ENCODE data around the gene PON3.

PON3 gene

DNA sequence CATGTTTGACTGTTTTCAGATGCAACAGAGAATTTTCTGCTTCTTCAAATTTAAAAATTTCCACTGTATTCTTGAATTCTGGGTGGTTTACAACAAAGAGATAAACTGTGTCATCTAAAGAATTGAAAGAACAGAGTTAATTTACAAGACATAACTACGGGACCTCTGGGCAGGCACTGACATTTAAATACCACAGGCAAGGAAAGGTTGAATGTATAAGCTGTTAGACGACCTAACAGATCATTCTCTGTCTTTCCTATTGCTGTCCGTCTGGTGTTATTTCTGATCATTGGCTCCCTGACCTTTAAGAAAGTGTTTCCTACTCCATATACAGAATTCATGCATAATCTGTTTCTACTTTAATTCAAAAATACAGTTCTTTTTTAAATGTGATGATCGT lies 15.5 kb upstream of the PON3 start:
- no peak for DNase-seq (ENCODE audit: low spot score)
- TF ChIP-seq, protein P1, sequence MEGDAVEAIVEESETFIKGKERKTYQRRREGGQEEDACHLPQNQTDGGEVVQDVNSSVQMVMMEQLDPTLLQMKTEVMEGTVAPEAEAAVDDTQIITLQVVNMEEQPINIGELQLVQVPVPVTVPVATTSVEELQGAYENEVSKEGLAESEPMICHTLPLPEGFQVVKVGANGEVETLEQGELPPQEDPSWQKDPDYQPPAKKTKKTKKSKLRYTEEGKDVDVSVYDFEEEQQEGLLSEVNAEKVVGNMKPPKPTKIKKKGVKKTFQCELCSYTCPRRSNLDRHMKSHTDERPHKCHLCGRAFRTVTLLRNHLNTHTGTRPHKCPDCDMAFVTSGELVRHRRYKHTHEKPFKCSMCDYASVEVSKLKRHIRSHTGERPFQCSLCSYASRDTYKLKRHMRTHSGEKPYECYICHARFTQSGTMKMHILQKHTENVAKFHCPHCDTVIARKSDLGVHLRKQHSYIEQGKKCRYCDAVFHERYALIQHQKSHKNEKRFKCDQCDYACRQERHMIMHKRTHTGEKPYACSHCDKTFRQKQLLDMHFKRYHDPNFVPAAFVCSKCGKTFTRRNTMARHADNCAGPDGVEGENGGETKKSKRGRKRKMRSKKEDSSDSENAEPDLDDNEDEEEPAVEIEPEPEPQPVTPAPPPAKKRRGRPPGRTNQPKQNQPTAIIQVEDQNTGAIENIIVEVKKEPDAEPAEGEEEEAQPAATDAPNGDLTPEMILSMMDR (IDR thresholded peaks at IDR 0.05; ENCODE audit: extremely low read depth, missing control alignments), result no peak

DNA sequence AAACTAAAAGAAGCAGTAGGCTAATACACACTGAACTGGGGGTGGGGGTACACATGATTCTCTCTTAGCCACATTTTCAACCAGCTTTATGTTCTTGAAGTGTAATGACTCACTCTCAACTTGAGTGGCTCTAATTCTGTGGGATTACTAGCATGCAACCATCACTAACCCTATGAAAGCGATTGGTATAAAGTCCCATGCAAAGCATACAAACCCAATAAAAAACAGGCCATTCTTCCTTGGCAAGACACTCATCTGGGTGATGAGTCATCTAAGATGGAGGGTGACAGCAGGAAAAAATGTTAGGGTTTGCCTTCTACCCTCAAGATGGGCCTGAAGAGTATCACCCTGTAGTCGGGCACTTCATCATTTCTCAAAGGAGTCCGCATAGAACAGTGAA lies 14.9 kb upstream of the PON3 start:
- no peak for DNase-seq (ENCODE audit: low spot score)
- TF ChIP-seq, protein P1 (IDR thresholded peaks at IDR 0.05; ENCODE audit: extremely low read depth, missing control alignments), result no peak

DNA sequence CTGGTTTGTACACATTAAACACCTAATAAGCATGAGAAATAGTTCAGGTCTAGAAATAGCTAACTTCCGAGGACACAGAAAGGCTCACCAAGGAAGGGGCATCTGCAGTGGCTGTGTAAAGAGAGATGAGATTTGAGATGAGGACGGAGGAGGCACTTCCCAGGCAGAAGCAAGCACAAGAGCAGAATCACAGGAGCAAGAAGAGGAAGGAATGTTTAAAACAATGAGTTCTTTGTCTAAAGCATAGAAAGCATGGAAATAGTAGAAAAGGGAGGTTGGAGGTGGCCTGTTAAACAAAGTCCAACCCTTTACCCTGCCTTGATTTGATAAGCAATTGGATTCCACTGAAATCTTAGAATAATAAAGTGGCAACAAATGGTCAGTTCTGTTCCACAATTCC lies 11.6 kb upstream of the PON3 start:
- TF ChIP-seq, protein P1 (IDR thresholded peaks at IDR 0.05; ENCODE audit: extremely low read depth, missing control alignments), result no peak
- DNase-seq (ENCODE audit: low spot score), result no peak

DNA sequence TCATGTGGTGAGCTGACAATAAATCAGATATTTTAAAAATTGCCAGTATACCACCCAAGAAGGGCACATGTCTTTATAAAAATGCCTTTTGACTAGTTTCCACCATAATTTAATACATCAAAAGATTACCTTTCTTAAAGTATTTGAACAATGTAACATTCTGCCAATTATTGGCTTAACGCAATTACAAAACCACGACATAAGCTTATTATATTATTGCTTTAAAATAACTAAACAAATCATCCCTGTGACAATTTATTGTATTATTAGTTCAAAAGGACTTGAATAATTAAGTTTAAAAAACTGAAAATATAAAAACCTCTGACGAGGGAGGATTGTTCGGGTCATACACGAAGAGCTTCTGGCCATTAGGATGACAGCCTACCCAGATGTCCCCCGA lies 9.6 kb upstream of the PON3 start:
- TF ChIP-seq, protein P1 (IDR thresholded peaks at IDR 0.05; ENCODE audit: extremely low read depth, missing control alignments), result no peak
- no peak for DNase-seq (ENCODE audit: low spot score)

DNA sequence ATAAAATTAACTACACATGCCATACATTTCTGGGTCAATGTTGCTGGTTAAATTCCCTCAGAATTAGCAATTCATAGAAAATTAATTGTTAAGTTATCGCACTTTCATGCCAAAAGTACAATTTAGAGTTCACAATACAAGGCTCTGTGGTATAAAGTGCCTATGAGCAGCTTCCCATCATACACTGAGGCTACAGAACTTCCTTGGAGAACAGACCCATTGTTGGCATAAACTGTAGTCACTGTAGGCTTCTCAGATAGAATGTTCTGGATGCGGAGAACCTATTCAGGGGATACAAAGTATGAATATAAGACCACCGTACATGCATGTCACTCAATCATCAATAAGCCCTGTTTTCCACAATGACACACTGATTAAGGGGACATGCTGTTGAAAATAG lies 9.0 kb upstream of the PON3 start:
- TF ChIP-seq, protein P1 (IDR thresholded peaks at IDR 0.05; ENCODE audit: extremely low read depth, missing control alignments), result no peak
- no peak for DNase-seq (ENCODE audit: low spot score)

DNA sequence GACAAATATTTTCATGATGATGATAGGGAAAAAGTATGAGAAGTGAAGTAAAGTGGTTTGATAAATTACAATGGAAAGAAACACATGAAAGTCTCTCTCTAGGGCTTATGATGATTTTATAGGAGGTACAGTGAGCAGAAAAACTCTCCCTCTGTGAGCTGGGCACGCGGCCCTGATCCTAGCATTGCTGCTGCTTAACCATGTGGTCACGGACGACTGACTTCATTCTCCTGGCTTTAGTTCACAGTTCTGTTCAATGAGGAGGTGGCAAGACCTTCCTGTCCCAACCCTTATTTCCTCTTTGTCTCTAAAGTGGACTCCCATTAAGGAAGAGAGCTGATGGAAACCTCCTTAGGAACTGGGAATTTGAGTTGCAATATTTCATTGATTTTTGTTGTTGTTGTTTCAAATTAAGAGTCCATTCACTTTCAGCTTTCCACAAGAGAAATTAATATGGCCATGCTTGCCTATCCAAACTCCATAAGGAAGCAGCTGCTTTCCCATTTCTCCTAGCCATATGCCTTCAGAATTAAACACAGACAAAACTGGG lies 8.2 kb upstream of the PON3 start:
- DNase-seq (ENCODE audit: low spot score), result no peak
- TF ChIP-seq, protein P1 (IDR thresholded peaks at IDR 0.05; ENCODE audit: extremely low read depth, missing control alignments), result no peak

DNA sequence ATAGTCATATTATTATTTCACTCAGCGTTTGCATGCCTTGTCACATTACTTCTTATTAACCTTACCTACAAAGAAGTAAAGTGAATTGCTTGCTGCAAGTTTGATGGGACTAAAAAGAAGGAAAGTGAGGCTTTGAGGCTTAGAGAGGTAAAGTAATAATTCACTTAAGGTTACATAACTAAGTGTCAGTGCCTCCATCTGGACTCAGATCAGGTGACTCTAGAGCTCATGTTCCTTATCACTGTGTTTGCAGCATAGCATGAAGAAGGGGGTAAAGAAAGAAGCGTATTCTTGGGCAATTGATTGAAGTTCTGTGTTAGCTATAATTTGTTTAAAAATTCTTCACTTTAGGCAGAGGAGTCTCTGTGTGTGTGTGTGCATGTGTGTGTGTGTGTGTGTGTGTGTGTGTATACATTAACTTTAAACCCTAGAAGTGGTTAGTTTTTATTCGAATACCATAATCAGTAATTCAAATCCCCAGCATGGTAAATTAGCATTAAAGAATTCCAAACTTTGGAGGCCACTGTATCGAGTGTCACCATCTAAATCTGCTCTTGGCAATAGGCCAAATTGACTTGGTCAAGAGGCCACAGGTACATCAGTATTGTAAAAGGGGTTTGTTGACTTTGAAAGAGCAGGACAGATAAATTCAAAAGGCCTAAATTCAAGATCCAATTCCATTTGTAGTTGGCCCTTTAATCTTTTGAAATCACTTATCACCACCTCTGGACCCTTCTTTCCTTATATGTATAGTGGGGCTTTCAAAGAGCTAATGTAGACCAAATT lies 2.2 kb upstream of the PON3 start:
- TF ChIP-seq, protein P1 (IDR thresholded peaks at IDR 0.05; ENCODE audit: extremely low read depth, missing control alignments), result no peak
- DNase-seq (ENCODE audit: low spot score), result no peak

Measured in GM20000 (cell line).